ENCODE results near the gene ARHGEF10L. TPM values are rescaled to one million over a fixed set of nuclear protein-coding genes. Genes with fewer than 3 reads are reported as not detected.

ARHGEF10L gene
- total RNA-seq, 1 donor = 16.8 TPM

GRCh38 chr1:17639703-17640340 is 100.3 kb downstream of the ARHGEF10L start:
- DNase-seq (ENCODE audit: low read depth) = no peak
- TF ChIP-seq CTCF (IDR thresholded peaks at IDR 0.05; ENCODE audit: insufficient read depth, low read depth, low read length) = no peak
- no peak overlapping the region for H3K4me3 ChIP-seq (ENCODE audit: low read depth, low read length)

GRCh38 chr1:17640393-17640792 is 100.9 kb downstream of the ARHGEF10L start:
- no peak for DNase-seq (ENCODE audit: low read depth)
- no peak for TF ChIP-seq CTCF (IDR thresholded peaks at IDR 0.05; ENCODE audit: insufficient read depth, low read depth, low read length)
- no peak overlapping the region for H3K4me3 ChIP-seq (ENCODE audit: low read depth, low read length)

GRCh38 chr1:17640975-17641374 is 101.5 kb downstream of the ARHGEF10L start:
- DNase-seq (ENCODE audit: low read depth) = no peak
- H3K4me3 ChIP-seq (ENCODE audit: low read depth, low read length) = no peak overlapping the region
- TF ChIP-seq CTCF (IDR thresholded peaks at IDR 0.05; ENCODE audit: insufficient read depth, low read depth, low read length) = no peak

GRCh38 chr1:17642169-17642568 is 102.7 kb downstream of the ARHGEF10L start:
- TF ChIP-seq CTCF (IDR thresholded peaks at IDR 0.05; ENCODE audit: insufficient read depth, low read depth, low read length) = no peak
- no peak overlapping the region for H3K4me3 ChIP-seq (ENCODE audit: low read depth, low read length)
- DNase-seq (ENCODE audit: low read depth) = no peak

GRCh38 chr1:17642943-17643342 is 103.4 kb downstream of the ARHGEF10L start:
- no peak overlapping the region for H3K4me3 ChIP-seq (ENCODE audit: low read depth, low read length)
- no peak for TF ChIP-seq CTCF (IDR thresholded peaks at IDR 0.05; ENCODE audit: insufficient read depth, low read depth, low read length)
- DNase-seq (ENCODE audit: low read depth) = no peak

GRCh38 chr1:17643861-17644703 is 104.6 kb downstream of the ARHGEF10L start:
- H3K4me3 ChIP-seq (ENCODE audit: low read depth, low read length) = no peak overlapping the region
- DNase-seq (ENCODE audit: low read depth) = no peak
- TF ChIP-seq CTCF (IDR thresholded peaks at IDR 0.05; ENCODE audit: insufficient read depth, low read depth, low read length) = no peak
